GM21381 (cell line): ENCODE data around the gene JDP2.
"Not testable (repeated sequence)": the region's sequence is repeated elsewhere in the genome, so short reads cannot be mapped to it uniquely, and the experiment has no call there.

Experiments used
- ATAC-seq: cut with Tn5 transposase; IDR thresholded peaks from one replicate; pipeline ENCODE4 v1.9.1; 2021; ENCODE audit warnings: mild to moderate bottlenecking, moderate library complexity; ENCODE audit not compliant: unreplicated experiment

Gene JDP2

DNA sequence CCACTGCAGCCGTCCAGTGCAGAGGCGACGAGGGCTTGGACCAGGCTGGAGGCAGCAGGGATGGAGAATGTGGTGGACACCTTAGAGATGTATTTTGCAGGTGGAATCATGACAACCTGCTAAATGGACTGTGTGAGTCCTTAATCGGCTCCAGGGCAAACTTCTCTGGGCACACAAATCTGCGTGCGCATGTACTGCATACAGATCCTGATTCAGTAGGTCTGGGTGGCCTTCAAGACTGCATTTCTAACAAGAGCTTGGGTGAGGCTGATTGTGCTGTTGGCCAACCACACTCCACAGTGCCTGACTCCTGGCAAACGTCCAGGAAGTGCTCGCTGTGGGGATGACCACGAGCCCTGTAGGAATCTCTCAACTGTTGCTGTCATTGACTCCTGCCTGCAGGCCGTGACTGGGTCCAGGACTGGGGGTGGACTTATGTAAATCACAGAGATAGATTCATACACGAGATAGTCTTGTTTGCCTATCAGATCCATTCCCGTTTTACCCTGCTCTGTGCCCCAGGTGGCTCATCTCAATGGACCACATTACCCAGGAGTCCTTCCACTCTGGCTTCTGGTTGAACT, 27.2 kb downstream of the JDP2 start:
- ATAC-seq, result no peak

DNA sequence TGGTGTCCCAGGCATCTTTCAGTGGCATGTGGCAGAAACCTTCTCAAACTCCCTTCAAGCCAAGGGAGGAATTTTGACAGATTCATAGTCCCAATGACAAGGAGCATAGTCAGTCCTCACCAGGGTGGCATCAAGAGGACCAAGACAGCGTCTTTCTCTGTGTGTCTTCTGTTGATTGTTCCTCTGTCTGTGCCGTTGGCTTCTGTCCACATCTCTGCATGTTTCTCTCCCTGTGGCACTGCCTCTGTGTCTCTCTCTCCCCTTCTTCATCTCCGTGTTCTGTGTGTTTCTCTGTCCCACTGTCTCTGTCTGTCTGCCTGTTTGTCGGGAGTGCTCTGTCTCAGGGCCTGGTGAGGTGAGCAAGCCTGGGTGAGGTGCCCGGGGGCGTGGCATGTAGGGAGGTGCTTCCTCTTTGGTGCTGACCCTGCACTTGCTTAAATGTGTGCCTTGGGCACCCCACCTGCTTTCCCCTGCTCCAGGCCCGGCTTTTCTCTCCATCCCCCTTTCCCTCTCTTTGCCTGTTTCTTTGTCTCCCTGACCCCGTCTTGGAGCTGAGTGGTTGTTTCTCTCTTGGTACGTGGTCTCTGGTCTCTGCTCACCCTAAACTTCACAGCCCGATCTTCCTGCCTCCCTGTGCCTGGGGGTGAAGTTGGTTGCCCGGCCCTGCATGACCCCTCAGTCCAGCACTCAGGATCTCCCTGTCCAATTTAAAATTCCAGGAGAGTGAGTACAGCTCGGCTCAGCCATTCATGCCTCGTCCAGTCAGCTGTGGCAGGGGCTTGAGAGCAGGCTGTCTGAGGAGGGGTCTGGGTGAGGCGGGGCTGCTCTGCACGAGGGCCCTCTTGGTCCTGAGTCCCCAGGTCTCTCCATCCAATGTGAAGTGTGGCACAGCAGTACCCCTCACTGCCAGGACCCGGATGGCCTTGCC, 28.5 kb downstream of the JDP2 start:
- ATAC-seq, result no peak

DNA sequence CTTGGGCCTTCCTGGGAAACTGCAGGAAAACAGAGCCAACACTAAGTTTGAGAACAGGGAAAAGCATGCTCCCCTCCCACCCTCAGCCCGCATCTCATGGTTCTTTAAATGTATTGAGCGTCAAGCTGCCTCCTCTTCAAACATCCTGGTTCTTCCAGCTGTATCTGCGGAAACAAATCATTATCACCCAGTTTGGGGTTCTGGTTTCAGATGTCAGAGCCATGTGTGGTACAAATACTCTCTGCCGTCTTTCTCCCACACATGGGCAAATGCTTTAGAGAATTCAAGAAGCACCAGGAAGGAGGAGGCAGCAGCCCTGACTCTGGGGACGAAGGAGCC, 29.1 kb downstream of the JDP2 start:
- no peak for ATAC-seq

DNA sequence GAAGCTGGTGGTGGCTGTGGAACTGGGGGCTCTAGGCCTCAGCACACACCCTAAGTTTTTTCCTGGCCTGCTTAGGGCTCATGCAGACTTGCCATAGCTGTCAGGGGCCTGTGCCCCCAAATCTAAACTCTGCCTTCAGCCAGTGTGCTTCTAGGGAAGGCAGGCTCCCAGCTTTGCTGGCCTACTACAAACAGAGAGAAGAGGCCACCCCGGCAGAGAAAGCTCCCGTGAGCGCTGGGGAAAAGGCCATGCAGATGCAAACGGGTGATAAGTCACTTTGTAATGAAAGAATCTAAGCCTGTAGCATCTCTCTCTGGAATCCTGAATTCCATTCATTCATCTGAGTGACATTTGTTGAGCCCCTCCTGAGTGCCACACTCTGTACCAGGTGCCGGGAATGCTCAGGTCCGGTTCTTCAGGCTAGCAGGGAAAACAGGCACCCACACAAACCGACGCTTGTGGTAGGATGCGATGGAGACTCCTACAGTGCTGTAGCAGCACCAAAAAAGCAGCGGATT, 29.9 kb downstream of the JDP2 start:
- no peak for ATAC-seq

DNA sequence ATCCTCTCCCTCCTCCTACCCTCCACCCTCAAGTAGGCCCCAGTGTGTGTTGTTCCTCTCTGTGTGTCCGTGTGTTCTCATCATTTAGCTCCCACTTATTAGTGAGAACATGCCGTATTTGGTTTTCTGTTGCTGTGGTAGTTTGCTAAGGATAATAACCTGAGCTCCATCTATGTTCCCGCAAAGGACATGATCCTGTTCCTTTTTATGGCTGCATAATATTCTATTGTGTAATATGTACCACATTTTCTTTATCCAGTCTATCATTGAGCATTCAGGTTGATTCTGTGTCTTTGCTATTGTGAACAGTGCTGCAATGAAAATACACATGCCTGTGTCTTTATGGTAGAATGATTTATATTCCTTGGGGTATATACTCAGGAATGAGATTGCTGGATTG, 30.5 kb downstream of the JDP2 start:
- ATAC-seq, result no peak

DNA sequence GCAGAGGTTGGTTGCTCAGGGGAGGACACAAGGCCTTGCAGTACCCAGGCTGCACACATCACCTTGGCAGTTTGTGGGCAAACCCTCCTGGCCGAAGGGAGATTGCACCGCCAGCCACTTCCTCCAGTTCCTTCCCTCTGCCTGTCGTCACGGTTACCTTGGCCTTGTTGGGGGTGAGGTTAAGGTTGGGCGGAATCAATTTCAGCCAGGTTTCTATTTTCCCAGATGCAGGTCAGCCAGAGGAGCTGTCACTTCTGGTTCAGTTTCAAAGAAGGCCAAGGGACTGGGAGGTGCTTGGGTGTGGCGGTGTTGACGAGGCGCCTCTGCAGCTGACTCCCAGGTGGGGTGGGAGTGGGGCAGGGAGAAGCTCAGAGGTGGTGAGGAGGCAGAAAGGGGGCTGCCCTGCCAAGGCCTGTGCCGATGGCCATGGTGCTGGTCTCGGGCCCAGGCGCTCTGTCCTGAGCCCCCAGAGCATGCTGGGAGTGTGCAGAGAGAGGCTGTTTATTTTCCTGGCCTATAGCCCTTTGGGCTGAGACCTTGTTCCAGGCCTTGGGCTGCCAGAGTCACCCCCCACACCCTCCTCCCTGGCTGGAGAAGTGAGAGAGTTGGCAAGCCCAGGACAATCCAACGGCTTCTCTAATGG, 31.4 kb downstream of the JDP2 start:
- ATAC-seq, result no peak

DNA sequence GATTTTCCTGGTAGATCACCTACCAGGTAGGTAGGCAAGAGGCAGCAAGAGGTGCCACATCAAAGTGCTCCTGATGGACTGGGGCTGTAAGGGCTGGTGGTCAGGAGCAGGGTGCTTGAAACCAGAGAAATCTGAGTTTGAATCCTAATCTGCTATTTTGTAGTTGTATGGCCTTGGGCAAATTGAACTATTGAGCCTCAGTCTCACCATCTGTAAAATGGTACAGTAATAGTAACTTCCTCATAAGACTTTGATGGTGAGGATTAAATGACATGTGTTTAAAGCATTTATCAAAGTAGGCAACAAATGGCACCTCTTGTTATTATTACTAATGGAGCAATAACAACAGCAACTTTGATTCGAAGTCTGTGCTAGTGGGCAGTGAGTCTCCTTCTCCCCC, 32.0 kb downstream of the JDP2 start:
- no peak for ATAC-seq

DNA sequence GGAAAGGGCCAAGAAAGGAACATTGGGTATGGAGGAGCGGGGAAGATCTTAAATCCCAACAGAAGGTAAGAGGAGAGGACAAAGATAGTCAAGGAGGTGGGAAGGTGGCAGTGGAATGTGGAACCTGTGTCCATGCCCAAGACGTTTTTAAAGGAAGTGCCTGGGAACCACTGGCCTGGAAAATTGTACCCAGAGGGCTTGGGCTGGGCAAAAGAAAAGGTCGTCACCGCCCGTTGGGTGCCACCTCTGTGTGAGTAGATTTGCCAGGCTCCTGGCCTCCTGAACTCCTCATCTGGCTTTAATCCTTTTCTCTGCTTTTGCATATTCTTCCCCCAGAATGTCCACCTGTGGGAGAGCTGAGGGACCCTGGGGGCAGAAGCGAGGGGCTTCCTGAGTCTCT, 32.6 kb downstream of the JDP2 start:
- no peak for ATAC-seq

DNA sequence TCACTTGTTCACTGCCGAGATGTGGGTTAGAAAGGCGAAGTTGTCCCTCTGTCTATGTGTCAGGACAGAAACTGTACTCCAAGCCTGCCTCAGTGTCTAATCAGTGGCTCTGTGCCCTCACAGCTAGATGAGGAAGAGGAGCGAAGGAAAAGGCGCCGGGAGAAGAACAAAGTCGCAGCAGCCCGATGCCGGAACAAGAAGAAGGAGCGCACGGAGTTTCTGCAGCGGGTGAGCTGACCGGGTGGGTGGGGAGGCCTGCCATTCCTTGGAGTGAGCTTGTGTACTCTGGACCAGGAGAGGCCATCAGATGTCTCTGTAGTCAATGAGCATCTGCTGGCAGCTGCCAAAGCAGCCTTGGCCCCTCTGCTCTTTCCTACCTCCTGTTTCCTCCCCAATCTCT, 33.5 kb downstream of the JDP2 start:
- ATAC-seq, result no peak

DNA sequence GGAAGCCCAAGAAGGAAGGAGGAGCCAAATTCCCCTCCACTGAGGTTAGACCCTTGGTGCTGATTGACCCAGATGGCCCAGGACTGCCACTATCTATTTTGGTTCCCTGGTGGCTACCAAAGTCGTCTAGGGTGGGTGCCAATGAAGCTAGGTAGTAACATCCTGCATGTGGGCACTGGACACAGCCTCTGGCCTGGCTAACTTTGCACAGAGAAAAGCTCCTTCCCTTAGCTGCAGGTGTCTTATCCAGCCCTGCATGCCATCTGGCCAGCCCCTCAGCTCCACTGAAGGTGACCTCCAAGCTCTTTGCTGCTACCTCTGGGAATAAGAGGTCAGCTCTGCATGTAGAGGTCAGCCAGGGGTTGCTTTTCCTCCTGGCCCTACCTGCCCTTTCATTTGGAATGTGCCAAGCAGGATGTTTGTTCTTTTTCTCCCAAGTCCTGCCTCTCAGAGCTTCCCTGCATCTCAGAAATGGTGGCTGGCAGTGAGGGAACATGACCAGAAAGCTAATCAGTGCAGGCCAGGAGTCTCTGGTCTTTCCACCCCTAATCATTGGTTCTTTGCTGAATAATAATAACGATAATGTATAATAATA, 34.0 kb downstream of the JDP2 start:
- no peak for ATAC-seq

DNA sequence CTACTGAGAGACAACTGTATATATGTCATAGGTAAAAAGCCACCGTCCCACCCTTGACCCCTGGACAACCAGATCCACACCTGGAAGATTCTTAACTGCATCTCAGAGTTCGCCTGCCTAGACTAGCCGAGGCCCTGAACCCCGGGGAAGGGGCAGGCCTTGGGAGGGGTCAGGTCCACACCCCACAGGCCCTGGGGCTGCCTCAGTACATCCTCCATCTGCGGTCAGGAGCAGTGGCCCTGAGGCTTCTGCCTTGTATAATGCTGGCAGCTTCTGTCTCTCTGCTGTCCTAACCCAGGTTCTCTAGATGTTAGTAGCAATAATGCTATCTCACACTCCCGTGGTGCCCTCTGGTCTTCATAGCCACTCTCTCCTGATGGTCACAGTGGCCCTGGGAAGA, 36.8 kb downstream of the JDP2 start:
- ATAC-seq, result no peak

DNA sequence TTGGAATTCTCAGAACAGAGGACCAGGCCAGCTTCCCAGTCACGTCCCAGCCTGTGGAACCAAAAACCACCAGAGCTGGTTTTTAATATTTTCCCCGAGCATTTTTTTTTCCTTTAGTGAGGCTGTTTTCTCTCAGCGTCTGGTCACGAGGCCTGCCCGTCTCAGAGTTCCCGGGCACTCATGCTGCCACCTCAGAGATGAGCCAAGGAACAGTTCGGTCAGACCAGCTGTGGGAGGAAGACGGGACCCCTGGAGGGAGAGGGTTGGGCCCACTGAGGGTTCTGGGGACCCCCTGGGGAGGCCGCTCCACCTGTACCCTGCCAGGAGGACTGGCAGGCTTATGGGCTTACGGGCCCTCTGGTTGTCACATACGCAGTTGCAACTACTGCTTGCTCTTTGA, 39.9 kb downstream of the JDP2 start:
- no peak for ATAC-seq

DNA sequence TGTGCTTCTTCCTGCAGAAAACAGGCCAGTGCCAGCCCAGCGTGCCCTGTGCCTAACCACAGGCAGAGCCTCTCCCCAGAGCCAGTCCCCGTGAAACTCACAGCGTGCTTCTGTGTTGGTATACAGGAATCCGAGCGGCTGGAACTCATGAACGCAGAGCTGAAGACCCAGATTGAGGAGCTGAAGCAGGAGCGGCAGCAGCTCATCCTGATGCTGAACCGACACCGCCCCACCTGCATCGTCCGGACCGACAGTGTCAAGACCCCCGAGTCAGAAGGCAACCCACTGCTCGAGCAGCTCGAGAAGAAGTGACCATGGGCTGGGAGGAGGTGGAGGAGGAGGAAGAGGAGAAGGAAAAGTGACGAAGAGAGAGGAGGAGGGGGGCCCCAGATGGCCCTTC, 41.3 kb downstream of the JDP2 start:
- no peak for ATAC-seq

DNA sequence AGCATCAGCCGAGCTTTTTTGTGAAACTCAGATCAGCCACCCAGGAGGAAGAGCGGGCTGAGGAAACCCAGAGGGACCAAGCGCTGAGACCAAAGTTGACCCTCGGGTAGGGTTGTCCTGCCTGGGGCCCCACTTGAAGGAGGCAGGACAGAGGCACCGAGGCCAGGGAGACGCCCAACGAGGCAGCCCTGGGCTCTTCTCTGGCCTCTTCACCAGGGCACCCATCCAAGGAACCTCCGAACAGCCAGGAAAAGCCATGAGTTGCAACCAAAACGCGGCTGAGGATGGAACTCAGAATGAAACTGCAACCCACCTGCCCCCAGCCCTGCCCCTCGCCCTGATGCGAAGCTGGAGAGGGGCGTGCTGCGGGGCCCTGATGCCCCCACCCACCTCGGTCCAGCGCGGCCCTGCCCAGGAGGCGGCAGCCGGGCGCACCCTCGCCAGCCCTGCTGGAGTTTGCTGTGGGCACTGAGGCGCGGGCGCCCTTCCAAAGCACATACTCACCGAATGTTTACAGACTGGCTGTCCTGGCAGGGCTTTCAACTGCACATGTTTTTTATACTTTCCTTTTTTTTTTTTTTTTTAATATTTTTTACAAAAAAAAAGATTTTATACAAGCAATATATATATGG, 41.9 kb downstream of the JDP2 start:
- ATAC-seq, result no peak

DNA sequence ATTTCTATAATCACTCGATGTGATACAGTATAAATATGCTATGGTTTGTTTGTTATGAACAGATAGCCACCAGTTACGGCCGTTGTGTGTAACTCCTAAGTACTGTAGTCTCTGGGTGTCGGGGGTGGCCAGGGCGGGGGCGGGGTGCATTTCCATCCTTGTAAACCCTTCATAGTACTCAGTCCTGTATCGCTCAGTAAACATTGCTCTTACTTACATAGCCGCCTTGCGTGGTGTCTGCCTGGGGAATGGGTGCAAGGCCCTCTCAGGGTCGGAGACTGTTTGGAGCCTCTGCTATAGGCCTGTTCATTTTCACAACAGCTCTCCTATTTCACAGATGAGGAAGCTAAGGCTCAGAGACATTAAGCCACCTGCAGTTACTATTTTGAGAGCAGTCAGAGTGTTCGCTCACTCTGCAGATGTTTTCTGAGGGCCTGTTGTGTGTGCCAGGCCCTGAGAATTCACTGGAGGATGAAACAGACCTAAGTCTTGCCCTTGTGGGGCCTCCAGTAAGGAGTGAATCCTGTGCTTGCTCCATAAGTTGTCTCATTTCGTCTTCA, 42.5 kb downstream of the JDP2 start:
- no peak for ATAC-seq

DNA sequence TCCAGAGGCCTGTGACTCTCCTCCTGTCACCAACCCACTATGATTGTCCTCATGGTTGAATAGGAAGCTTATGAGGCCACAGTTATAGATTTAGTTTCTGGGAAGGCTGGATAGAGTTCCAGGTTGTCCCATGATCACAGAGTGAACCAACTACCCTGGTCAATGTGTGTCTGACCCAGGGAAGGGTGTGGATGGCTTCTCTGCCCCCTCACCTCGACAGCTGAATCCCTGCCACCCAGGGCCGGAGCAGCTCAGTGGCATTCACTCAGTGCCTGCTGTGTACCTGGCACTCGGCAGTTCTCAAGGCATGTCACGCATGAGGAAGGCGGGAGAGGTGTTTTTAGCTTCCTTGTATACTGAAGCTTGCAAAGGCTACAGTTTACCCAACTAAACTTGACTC, 43.2 kb downstream of the JDP2 start:
- ATAC-seq, result no peak

DNA sequence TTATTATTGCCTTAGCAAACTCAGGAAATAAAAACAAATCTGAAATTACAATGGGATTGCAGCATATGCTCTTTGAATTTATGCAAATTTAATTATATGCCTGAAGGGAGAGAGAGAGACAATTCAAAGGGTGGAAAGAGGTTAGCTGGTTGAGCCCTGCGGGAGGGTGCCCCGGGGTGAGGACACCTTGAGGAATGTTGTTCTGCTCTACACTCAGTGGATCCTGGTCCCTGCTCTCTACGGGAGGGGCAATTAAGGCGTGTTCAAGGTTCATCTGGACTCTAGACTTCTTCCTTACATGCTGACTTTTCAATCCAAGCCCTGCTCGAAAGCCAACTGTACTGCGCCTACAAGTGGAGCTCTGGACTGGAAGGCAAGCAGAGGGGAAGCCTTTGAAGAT, 46.3 kb downstream of the JDP2 start:
- not testable (repeated sequence) for ATAC-seq

DNA sequence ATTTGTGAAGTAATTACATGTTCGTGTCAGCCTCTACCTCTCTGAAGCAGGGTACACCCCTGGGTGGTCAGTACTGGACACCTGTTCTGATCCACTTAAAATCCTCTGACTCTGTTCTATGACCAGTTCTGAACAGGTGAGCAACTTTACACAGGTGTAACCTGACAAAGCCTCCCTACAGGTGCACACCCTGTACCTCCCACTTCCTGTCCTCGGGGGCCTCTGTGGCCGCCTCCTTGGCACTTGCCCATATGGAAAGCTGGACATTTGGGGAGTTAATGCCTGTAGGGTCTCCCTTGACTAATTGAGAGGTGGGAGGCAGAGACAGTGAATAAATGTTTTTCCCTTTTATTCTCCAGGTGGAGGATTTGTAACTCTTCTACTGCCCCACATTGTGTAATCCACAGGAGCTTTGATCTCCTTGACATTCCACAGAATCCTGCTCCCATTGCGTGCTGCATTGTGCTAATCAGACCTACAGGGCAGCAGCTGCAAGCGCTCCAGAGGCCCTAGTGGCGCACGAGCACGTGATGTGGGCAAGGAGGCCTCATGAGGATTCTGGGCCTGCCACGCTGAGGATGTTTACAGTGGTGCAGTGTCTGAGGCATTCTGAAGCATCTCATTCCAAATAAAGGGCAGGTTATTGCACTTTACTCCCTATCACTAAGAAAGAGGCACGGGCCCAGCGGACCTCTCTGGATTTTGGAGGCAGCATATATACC, 48.6 kb downstream of the JDP2 start:
- no peak for ATAC-seq

DNA sequence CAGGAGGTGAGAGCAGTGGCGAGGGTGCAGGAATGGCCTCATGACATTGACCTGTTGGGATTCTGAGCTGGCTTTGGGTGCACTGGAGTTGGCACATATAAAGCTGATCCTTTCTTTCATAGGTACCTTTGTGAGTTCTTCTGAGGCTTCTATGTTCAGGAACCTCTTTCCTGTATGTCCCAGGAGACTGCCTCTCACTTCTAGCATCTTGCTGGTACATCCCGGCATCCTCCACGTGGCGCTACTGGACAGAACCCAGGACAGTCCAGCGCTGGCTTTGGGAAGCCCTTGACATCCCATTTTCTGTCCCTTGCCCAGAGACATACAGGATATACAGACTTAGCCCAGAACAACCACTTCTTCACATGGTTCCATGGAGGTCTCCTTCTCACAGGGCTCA, 50.1 kb downstream of the JDP2 start:
- no peak for ATAC-seq
